Stimulated activated CD4-positive, alpha-beta T cell treated with anti-CD3 and anti-CD28 coated beads, Interleukin-1b, Interleukin-23, amount 100 ng/mL, for 1 hour (primary cell): ENCODE measurements around the gene FSTL4.

Experiments used
- DNase-seq, 2 donors: peaks; one replicate each; pipeline ENCODE4 v3.0.0-alpha.2; 2020; ENCODE audit warnings: low read depth in 2 of 2

Gene FSTL4

DNA sequence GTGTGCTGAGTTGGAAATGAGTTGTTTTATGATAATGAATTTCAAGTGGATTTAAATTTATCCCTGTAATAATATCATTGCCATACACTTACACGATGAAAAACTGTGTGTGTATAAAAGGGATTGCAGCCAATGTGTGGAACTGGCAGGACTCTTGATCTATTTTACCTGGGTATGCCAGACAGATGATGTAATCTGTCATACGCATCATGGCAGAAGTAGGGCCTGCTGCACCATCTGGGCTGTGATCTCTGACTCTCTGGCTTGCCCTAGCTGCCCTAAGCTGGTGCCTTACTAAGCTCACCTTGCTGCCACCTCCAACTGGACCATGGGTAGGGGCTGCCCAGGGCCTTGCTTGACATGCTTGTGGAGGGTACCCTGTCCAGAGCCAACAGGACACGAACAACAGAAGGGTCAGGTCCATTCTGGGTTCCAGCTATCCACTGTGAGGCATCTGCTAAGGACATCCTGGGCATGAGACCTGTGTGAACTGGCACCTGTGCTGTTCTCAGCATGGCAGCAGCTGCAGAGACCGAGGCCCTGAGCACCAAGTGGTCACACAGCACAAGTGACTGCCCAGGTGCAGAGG lies 184.2 kb downstream of the FSTL4 start:
- DNase-seq: no peak

DNA sequence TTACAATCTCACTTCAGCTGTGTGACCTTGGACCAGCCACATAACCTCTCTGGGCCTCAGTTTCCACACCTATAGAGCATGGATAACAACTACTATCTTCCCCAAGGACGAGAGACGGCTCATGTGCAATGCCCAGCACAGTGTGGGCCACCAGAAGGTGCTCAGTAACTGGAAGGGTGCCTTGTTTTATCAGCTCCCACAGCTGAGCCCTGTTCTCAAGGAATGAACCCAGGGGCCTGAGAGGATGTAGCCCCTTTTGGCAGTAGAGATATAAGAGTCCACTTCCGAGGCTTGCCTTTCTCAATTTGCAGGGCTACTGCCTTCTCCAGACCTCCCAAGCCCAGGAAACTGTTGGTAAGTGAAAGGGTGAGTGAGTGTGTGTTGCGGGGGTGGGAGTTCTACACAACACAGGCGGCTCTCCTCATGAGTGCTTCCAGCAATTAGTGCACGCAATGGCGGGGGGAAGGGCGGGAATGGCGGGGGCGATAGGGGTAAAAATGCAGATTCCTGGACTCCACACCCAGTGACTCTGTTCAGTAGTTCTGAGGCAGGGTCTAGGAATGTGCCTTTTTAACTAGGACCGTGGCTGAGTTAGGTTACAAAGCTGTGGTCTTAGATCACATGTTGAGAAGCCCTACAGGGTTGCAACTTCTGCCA lies 185.1 kb downstream of the FSTL4 start:
- DNase-seq: no peak

DNA sequence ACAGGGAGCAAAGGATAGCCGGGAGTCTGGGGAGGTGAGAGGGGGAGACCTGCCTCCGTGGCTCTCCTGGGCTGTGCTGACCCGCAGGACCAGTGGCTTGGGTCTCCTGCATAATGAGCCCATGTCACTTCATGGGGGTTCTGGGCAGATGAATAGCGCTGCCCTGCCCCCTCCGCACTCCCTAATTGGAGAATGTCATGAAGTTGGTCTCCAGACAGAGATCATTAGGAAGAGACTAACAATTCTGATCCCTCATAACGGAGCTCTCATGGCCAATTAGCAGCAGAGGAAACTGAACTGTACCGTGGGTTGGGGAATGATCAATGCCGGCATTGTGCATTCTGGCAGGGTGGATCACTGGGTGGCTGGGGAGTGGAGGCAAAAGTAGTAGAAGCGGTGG lies 186.1 kb downstream of the FSTL4 start:
- DNase-seq: no peak

DNA sequence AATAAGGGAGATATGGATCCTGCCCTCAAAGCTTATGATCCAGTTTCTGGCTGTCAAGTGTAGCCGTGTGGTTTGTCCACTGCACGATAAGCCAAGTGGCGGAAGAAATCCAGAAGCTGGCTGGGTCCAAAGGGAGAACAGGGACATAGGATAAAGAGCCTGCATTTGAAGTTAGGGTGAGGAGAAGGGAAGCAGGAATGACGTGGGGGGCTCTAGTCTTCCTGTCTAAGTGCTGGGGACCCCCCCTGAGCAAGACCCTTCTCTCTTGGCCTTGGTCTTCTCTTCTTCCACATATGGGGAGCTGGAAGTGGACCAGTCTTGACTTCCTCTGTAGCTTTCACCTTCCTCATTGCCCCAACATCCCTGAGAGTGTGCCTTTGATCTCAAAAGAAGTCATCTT lies 186.6 kb downstream of the FSTL4 start:
- DNase-seq: no peak

GRCh38 chr5:133425222-133425621 lies 187.1 kb downstream of the FSTL4 start:
- no peak for DNase-seq

GRCh38 chr5:133423618-133424282 lies 188.6 kb downstream of the FSTL4 start:
- peak; percentile 26 to 58 for DNase-seq

DNA sequence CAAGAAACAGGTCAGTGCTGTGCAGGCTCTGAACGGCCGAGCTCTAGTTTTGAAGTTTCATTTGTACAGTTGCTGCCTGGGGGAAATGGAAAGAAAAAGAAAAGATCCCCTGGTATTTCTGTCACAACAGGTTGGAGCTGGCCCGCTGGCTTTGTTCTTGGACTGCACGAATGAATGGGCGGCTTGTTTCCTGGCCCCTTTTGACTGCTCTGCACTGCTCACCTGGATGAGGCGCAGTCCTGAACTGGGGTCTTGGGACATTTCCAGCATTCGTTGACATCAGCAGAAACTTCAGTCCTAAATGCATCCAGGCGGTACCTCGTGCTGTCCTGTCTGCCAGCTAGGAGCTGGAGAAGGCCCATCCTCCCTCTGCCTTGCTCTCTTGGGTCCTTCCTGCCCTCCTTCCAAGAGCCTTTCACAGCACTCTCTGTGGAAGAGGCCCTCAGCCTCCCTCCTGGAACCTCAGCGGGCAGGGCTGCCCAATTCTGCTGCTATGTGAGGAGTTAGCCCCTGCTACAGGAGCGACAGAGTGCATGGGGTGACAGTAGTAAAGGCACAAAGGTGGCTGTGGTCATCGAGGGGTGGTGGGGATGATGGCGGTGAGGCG lies 189.2 kb downstream of the FSTL4 start:
- no peak for DNase-seq

DNA sequence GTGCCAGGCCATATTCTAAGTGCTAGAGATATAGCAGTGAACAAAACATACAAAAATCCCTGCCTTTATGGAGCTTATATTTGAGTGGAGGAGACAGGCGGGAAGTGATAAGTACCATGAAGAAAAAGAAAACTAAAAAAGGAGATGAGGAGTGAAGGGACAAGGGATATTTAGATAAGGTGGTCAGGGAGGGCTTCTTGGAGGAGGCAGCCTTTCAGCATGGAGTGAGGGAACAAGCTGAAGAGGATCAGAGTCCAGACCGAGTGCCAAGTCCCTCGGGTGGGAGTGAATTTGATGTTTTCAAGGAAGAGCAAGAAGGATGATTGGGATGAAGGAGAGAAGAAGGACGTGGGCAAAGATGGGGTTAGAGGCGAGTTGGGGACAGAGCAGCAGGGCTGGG lies 190.5 kb downstream of the FSTL4 start:
- no peak for DNase-seq

- no peak for DNase-seq
Observed at GRCh38 chr5:133421394-133421793, 190.9 kb downstream of the FSTL4 start.

- DNase-seq: no peak
Observed at GRCh38 chr5:133420440-133421301, 191.7 kb downstream of the FSTL4 start.

DNA sequence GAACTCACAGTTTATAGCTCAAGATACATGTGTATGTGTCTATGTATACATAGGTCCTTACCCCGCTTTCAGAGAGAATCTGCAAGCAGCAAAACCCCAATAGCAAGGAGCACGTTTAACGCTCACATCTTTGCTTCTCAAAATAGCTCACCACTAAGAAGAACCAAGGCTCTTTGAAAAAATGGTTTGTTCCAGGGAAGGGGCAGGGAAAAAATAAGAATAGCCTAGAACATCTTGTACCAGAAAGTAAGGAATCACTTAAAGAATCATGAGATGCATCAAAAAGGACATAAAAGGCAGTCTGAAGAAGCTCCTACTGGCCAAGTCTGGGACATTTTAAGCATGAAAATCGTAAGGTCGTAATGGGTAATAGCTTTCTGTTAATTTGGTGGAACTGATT lies 196.4 kb downstream of the FSTL4 start:
- DNase-seq: no peak

- no peak for DNase-seq
Observed at GRCh38 chr5:133415506-133415905, 196.8 kb downstream of the FSTL4 start.

DNA sequence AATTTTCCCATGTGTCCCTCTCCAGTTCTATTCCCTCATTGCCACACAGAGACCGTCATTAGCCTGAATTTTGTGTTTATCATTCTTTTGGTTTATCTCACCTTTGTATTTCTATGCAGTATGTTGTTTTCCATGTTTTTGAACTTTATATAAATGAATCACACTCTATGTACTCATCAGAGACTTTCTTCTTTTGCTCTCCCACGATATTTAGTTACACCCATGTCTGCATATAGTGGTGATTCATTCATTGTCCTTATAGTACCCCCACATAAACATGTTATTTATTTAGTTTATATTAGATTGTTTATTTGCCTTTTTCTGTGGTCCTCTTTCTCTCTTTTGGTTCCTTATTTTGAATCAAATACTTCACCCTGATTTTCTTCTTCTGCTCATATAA lies 199.7 kb downstream of the FSTL4 start:
- DNase-seq: no peak

GRCh38 chr5:133410335-133410828 lies 202.0 kb downstream of the FSTL4 start:
- no peak for DNase-seq

DNA sequence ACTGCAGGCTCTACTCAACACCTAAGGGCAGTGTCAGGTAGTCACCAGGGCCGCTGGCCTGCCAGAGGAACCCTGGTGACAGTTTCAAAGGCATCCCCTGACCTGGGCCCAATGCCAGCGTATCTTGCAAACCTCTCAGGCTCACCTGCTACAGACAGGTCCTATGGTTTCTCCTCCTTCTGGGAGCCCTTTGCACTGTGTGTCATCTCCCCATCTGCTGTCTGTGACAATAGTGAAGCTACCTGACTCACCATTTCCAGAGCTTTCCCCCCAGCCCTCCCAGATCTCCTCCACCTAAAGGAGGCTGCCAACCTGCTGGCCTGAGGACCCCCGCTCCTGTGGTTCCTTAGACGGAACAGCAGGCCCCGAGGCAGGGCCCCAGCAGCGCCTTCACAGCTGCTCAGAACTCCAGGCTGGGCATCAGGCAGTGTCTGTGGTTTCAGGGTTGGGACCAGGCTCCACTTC lies 203.1 kb downstream of the FSTL4 start:
- DNase-seq: no peak

- no peak for DNase-seq
Observed at GRCh38 chr5:133408322-133408721, 204.0 kb downstream of the FSTL4 start.

DNA sequence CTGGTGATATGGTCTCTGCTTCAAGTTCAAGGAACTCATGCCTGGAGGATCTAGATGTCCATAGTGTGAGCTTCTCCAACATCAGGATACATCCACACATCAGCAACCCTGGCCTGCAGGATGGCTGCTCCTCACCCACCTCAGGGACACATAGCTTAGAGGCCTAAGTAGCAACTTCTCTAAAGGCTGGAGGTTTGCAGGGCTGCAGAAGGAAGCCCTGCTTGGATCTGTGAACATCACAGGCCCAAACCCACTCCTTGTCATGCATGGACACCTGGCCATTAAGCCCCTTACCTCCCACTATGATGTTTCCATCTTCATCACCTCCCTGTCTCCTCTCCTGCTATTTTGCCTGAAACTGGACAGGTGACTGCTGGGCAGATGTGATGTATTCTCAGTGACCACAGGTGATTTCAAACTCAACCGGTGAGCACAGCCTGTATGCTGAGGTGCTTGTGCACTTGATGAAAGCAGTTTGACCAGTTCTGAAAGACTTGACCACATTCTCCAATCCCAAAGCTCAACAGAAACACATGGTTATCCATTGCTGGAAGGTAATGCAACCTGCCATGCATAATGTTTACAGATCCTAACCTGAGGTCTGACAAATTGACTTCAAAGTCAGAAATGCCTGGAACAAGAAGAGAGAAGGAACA lies 205.2 kb downstream of the FSTL4 start:
- no peak for DNase-seq

DNA sequence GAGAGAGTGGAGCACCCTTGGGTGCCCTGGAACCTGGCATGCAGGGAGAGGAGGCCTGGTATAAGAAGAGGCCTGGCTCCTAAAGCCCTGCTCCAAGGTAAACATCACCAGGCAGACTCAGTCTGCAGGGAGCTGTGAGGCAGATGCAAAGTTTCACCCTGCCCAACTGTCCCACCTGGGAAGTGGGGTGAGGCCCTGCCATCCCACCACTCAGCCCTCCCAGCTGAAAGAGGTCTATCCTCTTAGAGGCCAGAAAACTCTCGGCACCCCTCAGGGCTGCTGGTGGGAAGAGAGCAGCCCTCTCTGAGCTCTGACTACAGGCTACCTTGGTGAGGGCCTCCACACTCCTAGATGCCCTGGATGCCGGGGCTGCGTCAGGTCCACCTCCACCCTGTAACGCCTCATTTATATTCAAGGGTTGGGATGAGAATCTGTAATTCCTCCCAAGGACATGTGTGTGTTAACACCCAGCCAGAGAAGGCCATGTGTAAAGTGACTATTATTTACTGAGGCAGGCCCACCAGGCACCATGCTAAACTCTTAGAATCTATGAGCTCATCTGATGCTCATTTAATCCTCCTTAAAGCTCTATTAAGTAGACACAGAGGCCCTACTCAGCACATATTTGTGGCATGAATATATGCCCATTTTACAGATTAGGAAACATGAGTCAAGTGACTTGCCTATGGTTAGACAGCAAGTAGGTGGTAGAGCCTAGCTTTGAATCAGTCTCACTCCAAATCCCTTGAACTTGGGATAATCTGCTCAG lies 205.9 kb downstream of the FSTL4 start:
- no peak for DNase-seq

DNA sequence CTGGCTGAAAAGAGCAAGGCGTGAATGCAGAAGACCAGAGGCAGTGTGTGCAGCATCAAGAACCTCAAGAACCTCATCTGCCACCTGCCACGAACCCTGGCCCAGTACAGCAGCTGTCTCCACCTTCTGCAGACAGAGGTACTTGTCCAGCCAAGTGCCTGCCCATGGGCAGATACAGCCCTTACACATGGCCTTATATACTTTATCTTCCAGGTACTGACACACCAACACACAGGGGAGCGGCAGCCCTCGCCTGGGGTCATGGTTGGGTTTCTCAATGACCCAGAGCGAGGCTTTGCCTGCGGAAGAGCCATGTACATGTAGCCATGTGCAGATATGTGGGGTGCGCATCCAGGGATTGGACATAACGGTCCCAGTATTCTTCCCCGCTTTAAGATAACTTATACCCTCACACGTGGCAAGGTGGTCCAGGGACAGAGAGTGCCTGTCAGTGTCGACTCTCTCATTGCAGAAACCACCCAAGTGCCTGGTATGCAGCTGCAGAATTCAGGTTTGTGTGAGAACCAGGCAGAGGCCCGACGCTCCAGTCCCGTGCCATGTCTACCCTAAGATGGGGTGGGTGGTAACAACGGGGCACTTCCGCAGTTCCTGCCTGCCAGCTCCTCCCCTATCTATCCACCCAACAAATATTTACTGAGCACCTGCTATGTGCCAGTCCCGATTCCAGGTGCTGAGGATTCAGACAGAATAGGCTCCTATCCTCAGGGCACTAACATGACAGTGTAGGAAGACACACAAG lies 206.9 kb downstream of the FSTL4 start:
- no peak for DNase-seq

- no peak for DNase-seq
Observed at GRCh38 chr5:133404724-133405123, 207.6 kb downstream of the FSTL4 start.
